ENCODE data around the gene ATP10B. TPM values are rescaled to one million over a fixed set of nuclear protein-coding genes. Genes with fewer than 3 reads are reported as not detected.

Gene ATP10B
- total and polyA plus RNA-seq, 2 of the 8 experiments (the other 6 are each of a cell fraction or from before 2014, with no cell fraction given), result 0.06 to 0.11 TPM

DNA sequence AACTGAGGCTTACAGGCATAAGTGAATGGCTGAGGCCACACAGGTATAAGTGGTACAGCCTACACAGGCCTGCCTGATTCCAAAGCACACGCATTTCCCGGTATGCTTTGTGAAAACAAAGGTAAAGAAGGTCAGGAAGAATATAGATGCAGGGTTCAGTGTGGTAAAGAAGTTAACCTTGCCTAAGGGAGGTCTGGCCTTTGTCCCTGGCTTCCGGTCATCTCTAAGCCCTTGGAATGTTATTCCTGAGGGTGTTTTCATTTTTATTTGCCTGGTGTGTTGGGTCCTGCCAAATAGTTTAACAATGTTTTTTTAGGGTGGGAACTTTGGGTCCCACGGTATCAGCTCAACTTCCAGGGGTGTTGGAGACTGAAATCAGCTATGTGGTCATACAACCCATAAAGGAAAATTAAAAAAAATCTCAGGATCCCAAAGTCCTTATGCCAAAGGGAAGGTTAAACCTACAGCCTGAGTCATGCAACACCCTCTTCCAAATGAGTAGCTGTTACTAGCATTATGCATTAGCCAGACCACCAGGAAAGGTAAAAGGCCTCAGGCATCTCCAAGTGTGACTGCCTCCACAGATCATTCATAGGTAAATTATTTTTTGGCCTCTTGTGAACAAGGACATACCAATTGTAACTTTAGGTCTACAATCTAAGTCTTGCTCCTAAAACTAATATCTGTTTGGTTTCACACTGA lies 124.6 kb downstream of the ATP10B start:
- no peak overlapping the region for H2BK120ac ChIP-seq (replicated peaks; ENCODE audit: low read depth, low read length)
- no peak for FAIRE-seq
- WGBS, 2 experiments (ENCODE audit: extremely low coverage in 1 of 2, insufficient coverage in 1 of 2, insufficient read length in 1 of 2, insufficient replicate concordance in 2 of 2, low coverage in 1 of 2, low lambda C conversion rate in 2 of 2, missing lambda C conversion rate in 1 of 2), result 89% methylated on average over 4 of the region's 4 CpGs; no CpG with 5 or more reads in 1 of the 2 experiments
- TF ChIP-seq RXRA (IDR thresholded peaks at IDR 0.05; ENCODE audit: insufficient read depth, low read depth, low read length) (no peak), YY1 (IDR thresholded peaks at IDR 0.05; ENCODE audit: low read depth, low read length) (no peak), CTBP2 (IDR thresholded peaks at IDR 0.05; ENCODE audit: borderline replicate concordance, insufficient read depth, insufficient read length, low read length) (no peak), EP300 (IDR thresholded peaks at IDR 0.05; ENCODE audit: borderline replicate concordance in 1 of 2, low read depth in 2 of 2, low read length in 2 of 2) (no peak), CHD1 (IDR thresholded peaks at IDR 0.05; ENCODE audit: low read depth, low read length) (no peak), KDM5A (IDR thresholded peaks at IDR 0.05; ENCODE audit: low read length) (no peak), GTF2F1 (IDR thresholded peaks at IDR 0.05; ENCODE audit: borderline replicate concordance, low read depth, low read length) (no peak), EGR1 (IDR thresholded peaks at IDR 0.05; ENCODE audit: borderline replicate concordance, low read depth, low read length) (no peak), SIN3A (conservative IDR thresholded peaks at IDR 0.05 in 1 of 2, IDR thresholded peaks at IDR 0.05 in 1 of 2; ENCODE audit: low read depth in 1 of 2, low read length in 2 of 2) (no peak), POLR2A (IDR thresholded peaks at IDR 0.05; ENCODE audit: control extremely low read depth in 1 of 2, low read depth in 2 of 2, low read length in 2 of 2) (no peak), TBP (IDR thresholded peaks at IDR 0.05; ENCODE audit: low read depth, low read length) (no peak), SIX5 (IDR thresholded peaks at IDR 0.05; ENCODE audit: low read depth, low read length) (no peak)

More for the DNA sequence above, 124.6 kb downstream of the ATP10B start:
- H3K4me1 ChIP-seq (replicated peaks in 1 of 4; ENCODE audit: control insufficient read depth in 3 of 4, insufficient read depth in 4 of 4, low read length in 3 of 4), result peaks cover 2 to 5% (median 3%) of the 10 kb centered on the region in 4 experiments; a peak in 4 of 7 replicates
- no peaks in the 10 kb centered on the region for H4K20me1 ChIP-seq (replicated peaks in 1 of 2; ENCODE audit: control insufficient read depth in 1 of 2, insufficient read depth in 2 of 2, low read length in 2 of 2)
- no peak overlapping the region for H2BK12ac ChIP-seq (ENCODE audit: low read depth, low read length)
- POLR2A ChIA-PET (ENCODE audit: partially characterized antibody), result no interaction called here
- no peak overlapping the region for H3K56ac ChIP-seq (replicated peaks; ENCODE audit: insufficient read length, low read depth, low read length)
- no peak overlapping the region for H3K4me3 ChIP-seq (ENCODE audit: extremely low read depth in 1 of 4, insufficient read depth in 2 of 4, low read depth in 3 of 4, low read length in 4 of 4)
- no peaks in the 10 kb centered on the region for H3K79me2 ChIP-seq (ENCODE audit: control insufficient read depth in 1 of 2, insufficient read depth in 2 of 2, low read length in 2 of 2)
- H3K79me1 ChIP-seq (ENCODE audit: low read depth, low read length), result no peaks in the 10 kb centered on the region
- CTCF ChIA-PET (ENCODE audit: partially characterized antibody), result interaction anchor here (0.7 to 1.3 kb wide), 2 partner anchors 40 to 289 kb away, joined by 3 read pairs; no protein-coding TSS in a partner anchor
- no peak overlapping the region for H3K4ac ChIP-seq (replicated peaks; ENCODE audit: insufficient read length, low read depth, low read length)
- H2BK15ac ChIP-seq (ENCODE audit: low read length), result no peak overlapping the region
- H2BK20ac ChIP-seq (ENCODE audit: low read length), result no peak overlapping the region
- no peak overlapping the region for H2AK5ac ChIP-seq (ENCODE audit: low read depth, low read length)
- H3K18ac ChIP-seq (ENCODE audit: extremely low read depth, low read length), result no peak overlapping the region
- H3K36me3 ChIP-seq (ENCODE audit: control insufficient read depth in 2 of 4, insufficient read depth in 4 of 4, low read length in 3 of 4), result no peaks in the 10 kb centered on the region
- no peak overlapping the region for H3K14ac ChIP-seq (ENCODE audit: insufficient read length)
- H3K23me2 ChIP-seq (ENCODE audit: low read depth, low read length), result no peaks in the 10 kb centered on the region; the same call in 1 of the 2 replicates
- H3K27me3 ChIP-seq (replicated peaks in 1 of 4; ENCODE audit: control insufficient read depth in 3 of 4, extremely low read depth in 1 of 4, insufficient read depth in 3 of 4, low read length in 3 of 4), result no peaks in the 10 kb centered on the region
- no peak overlapping the region for H4K5ac ChIP-seq (ENCODE audit: insufficient read length, low read depth, low read length)
- no peak for DNase-seq (ENCODE audit: low read depth in 1 of 2, low spot score in 2 of 2)
- H3K9me3 ChIP-seq (ENCODE audit: insufficient read depth in 2 of 2, low read depth in 1 of 2, low read length in 1 of 2), result no peaks in the 10 kb centered on the region
- H4K91ac ChIP-seq (replicated peaks; ENCODE audit: insufficient read length, low read length), result no peak overlapping the region
- no peak overlapping the region for H4K8ac ChIP-seq (ENCODE audit: extremely low read depth, insufficient read depth, low read length)
- no peak overlapping the region for H2BK5ac ChIP-seq (ENCODE audit: low read depth, low read length)
- no peak overlapping the region for H3K9ac ChIP-seq (replicated peaks in 1 of 4; ENCODE audit: extremely low read depth in 1 of 4, low read depth in 3 of 4, low read length in 3 of 4)
- H3K27ac ChIP-seq (ENCODE audit: low read depth, low read length), result no peak overlapping the region
- no peak overlapping the region for H3K4me2 ChIP-seq (ENCODE audit: insufficient read depth in 1 of 2, low read depth in 2 of 2, low read length in 2 of 2)
- no peak overlapping the region for H2AFZ ChIP-seq (ENCODE audit: low read length)
- no peak overlapping the region for H3K23ac ChIP-seq (ENCODE audit: insufficient read length)

All from H1 (cell line).